GM12878 (cell line): ENCODE data around the gene RERG. TPM values are rescaled to one million over a fixed set of nuclear protein-coding genes. Genes with fewer than 3 reads are reported as not detected.

Source experiments
- ATAC-seq: fragments of 200-7000 bp; cut with Tn5 transposase; 3 replicates; pipeline ENCODE4 v1.9.1; 2020; ENCODE audit warnings: mild to moderate bottlenecking, moderate library complexity
- BruUV-seq: library from RNA; stranded (reverse); fragments of 400-500 nt; replicated peaks from 2 replicates; lab custom pipeline; 2021; lab: Mats Ljungman, UMichigan
- CTCF ChIA-PET: fragments of 300-600 bp; sonication (Branson Sonifier 250); formaldehyde crosslinking; extraction: SDS; loops from one replicate; lab custom pipeline; 2021; ENCODE audit warnings: inconsistent platforms; lab: Yijun Ruan, JAX
- POLR2A ChIA-PET: fragments of 350-600 bp; formaldehyde crosslinking; extraction: SDS; loops from one replicate; lab custom pipeline; 2021; ENCODE audit warnings: inconsistent platforms; lab: Charles Lee
- RAD21 ChIA-PET: fragments of 300-600 bp; sonication (Branson Sonifier 250); formaldehyde crosslinking; loops from one replicate; lab custom pipeline; 2023; ENCODE audit warnings: antibody characterized with exemption; ENCODE audit not compliant: unreplicated experiment; lab: Charles Lee
- SMC1A ChIA-PET: fragments of 300-600 bp; sonication (Branson Sonifier 250); formaldehyde crosslinking; loops from one replicate; lab custom pipeline; 2023; ENCODE audit not compliant: unreplicated experiment, uncharacterized antibody; lab: Charles Lee
- DNase-seq: peaks from one replicate; pipeline ENCODE4 v3.0.0-alpha.2; 2011; ENCODE audit warnings: low read depth, low spot score
- FAIRE-seq: peaks from 3 replicates; lab custom pipeline; 2011; peaks lifted over from hg19 to GRCh38; lab: Jason Lieb, UNC
- H2AFZ ChIP-seq: 2 replicates; pipeline ENCODE4 v1.6.0; 2011; ENCODE audit warnings: low read depth, low read length, control low read depth; ENCODE audit not compliant: control insufficient read depth
- H3K27ac ChIP-seq: 2 replicates; pipeline ENCODE4 v1.5.1; 2011; ENCODE audit warnings: control low read depth; ENCODE audit not compliant: control insufficient read depth, insufficient read depth
- H3K27me3 ChIP-seq, 2 experiments: replicated peaks in 1 of 2; 2 replicates each; pipeline versions ENCODE4 v1.6.0 to v1.6.1; 2011; ENCODE audit warnings: low read length in 1 of 2; ENCODE audit not compliant: control insufficient read depth in 2 of 2, insufficient read depth in 2 of 2
- H3K36me3 ChIP-seq, 2 experiments: 2 replicates each; pipeline ENCODE4 v1.5.1; 2011; ENCODE audit warnings: low read length in 1 of 2; ENCODE audit not compliant: control insufficient read depth in 2 of 2, insufficient read depth in 2 of 2
- H3K4me1 ChIP-seq: 2 replicates; pipeline ENCODE4 v1.6.1; 2011; ENCODE audit warnings: mild to moderate bottlenecking, low read length, moderate library complexity, mixed read lengths; ENCODE audit not compliant: control insufficient read depth, insufficient read depth
- H3K4me2 ChIP-seq: 2 replicates; pipeline ENCODE4 v1.6.0; 2011; ENCODE audit warnings: control low read depth; ENCODE audit not compliant: control insufficient read depth, insufficient read depth
- H3K4me3 ChIP-seq: fragments of 200-600 bp; sonication (generic); 2 replicates; pipeline ENCODE4 v1.5.1; 2016
- H3K79me2 ChIP-seq: 2 replicates; pipeline ENCODE4 v1.6.0; 2011; ENCODE audit warnings: low read length; ENCODE audit not compliant: control insufficient read depth, insufficient read depth
- H3K9ac ChIP-seq: 2 replicates; pipeline ENCODE4 v1.8.0; 2011; ENCODE audit warnings: low read length, control low read depth, mixed read lengths; ENCODE audit not compliant: control insufficient read depth, insufficient read depth
- H3K9me3 ChIP-seq: replicated peaks from 3 replicates; pipeline ENCODE4 v1.5.1; 2011; ENCODE audit warnings: mild to moderate bottlenecking, low read length; ENCODE audit not compliant: control insufficient read depth, insufficient read depth
- H4K20me1 ChIP-seq: 2 replicates; pipeline ENCODE4 v1.6.0; 2011; ENCODE audit not compliant: control insufficient read depth, insufficient read depth
- ASH2L ChIP-seq: fragments of 300-600, 200-600 bp; sonication (generic); IDR thresholded peaks from 2 replicates; pipeline ENCODE4 v1.6.1; 2017; ENCODE audit warnings: low read depth, mild to moderate bottlenecking, borderline replicate concordance
- BACH1 ChIP-seq: fragments of 450-650 bp; IDR thresholded peaks from 2 replicates; pipeline ENCODE4 v1.6.1; 2017; ENCODE audit warnings: mild to moderate bottlenecking, borderline replicate concordance
- BMI1 ChIP-seq: fragments of 450-650 bp; IDR thresholded peaks from 2 replicates; pipeline ENCODE4 v1.6.1; 2016; ENCODE audit warnings: mild to moderate bottlenecking, moderate library complexity, borderline replicate concordance
- CHD1 ChIP-seq: IDR thresholded peaks from 2 replicates; pipeline ENCODE4 v1.6.1; 2012; ENCODE audit warnings: low read depth, low read length, improper control_type of control experiment
- CHD2 ChIP-seq: IDR thresholded peaks from 2 replicates; pipeline ENCODE4 v1.6.1; 2011; ENCODE audit warnings: low read depth, low read length, improper control_type of control experiment, borderline replicate concordance
- CHD4 ChIP-seq: fragments of 200-600 bp; sonication (generic); IDR thresholded peaks from 2 replicates; pipeline ENCODE4 v1.6.1; 2016; ENCODE audit warnings: mild to moderate bottlenecking
- CREB1 ChIP-seq: IDR thresholded peaks from 2 replicates; pipeline ENCODE4 v1.6.1; 2012; ENCODE audit warnings: low read depth, mild to moderate bottlenecking, inconsistent platforms
- FOS ChIP-seq: IDR thresholded peaks from 3 replicates; pipeline ENCODE4 v1.6.1; 2011; ENCODE audit warnings: borderline replicate concordance; ENCODE audit not compliant: insufficient read length; ENCODE audit errors: extremely low read depth
- GABPA ChIP-seq: IDR thresholded peaks from 2 replicates; pipeline ENCODE4 v1.6.1; 2014; ENCODE audit warnings: antibody characterized with exemption, low read depth, mild to moderate bottlenecking, inconsistent platforms
- MAX ChIP-seq: IDR thresholded peaks from 2 replicates; pipeline ENCODE4 v1.6.1; 2012; ENCODE audit warnings: low read depth, low read length, improper control_type of control experiment
- POU2F2 ChIP-seq: IDR thresholded peaks from 3 replicates; pipeline ENCODE4 v1.6.1; 2011; ENCODE audit warnings: low read depth, mild to moderate bottlenecking, low read length, borderline replicate concordance
- TCF12 ChIP-seq: IDR thresholded peaks from 2 replicates; pipeline ENCODE4 v1.6.1; 2011; ENCODE audit warnings: low read depth, mild to moderate bottlenecking, low read length
- WRNIP1 ChIP-seq: IDR thresholded peaks from 2 replicates; pipeline ENCODE4 v1.6.1; 2011; ENCODE audit warnings: low read depth, low read length, improper control_type of control experiment, borderline replicate concordance
- YY1 ChIP-seq: IDR thresholded peaks from 2 replicates; pipeline ENCODE4 v1.6.1; 2011; ENCODE audit warnings: low read depth, mild to moderate bottlenecking, low read length
- ZNF207 ChIP-seq: fragments of 450-650 bp; IDR thresholded peaks from 2 replicates; pipeline ENCODE4 v1.6.1; 2014; ENCODE audit warnings: antibody characterized with exemption, mild to moderate bottlenecking, borderline replicate concordance
- WGBS: methylation state at CpG from one replicate; pipeline ENCODE4 v1.1.6; 2016; ENCODE audit warnings: low lambda C conversion rate; ENCODE audit not compliant: insufficient replicate concordance, insufficient coverage; ENCODE audit errors: missing lambda C conversion rate; 5-methylcytosine and 5-hydroxymethylcytosine counted together
- in situ Hi-C: fragments of 300-500 bp; cut with MboI; formaldehyde crosslinking; loops from 9 replicates; pipeline ENCODE4 v1.14.3; 2018; ENCODE audit warnings: mixed read lengths
- intact Hi-C: fragments of 100-400 bp; cut with micrococcal nuclease; formaldehyde crosslinking; loops from one replicate; pipeline ENCODE4 v1.14.2; 2022; ENCODE audit not compliant: unreplicated experiment
- polyA plus RNA-seq, 11 experiments: library from polyadenylated mRNA; depleted of rRNA in 4 of 11; unstranded in 6 of 11; stranded (reverse) in 5 of 11; fragments of >200 nt; fragmentation: Nextera tagmentation in 4 of 11; fragmentation: Illumina TruSeq in 1 of 11; extraction: Ambion mirVana in 4 of 11; extraction: Trizol in 1 of 11; gene quantifications; 1 replicate in 1 of 11; 2 replicates in 10 of 11; pipeline versions ENCODE4 v1.2.1 to v1.2.3, GENCODE V29; 2011 to 2016; ENCODE audit warnings: inconsistent platforms in 2 of 11, missing spikeins in 2 of 11, low read depth in 1 of 11
- total RNA-seq, 4 experiments: library from RNA; depleted of rRNA in 3 of 4; stranded (reverse); fragments of >200 nt in 3 of 4; fragmentation: Illumina TruSeq in 1 of 4; extraction: Trizol in 1 of 4; gene quantifications; 2 replicates each; pipeline versions ENCODE4 v1.2.1 to v1.2.3, GENCODE V29; 2013 to 2021
- TF ChIP-seq, protein P1 (sequence below): fragments of 450-650 bp; conservative IDR thresholded peaks from 2 replicates; pipeline ENCODE4 v1.6.1; 2017; ENCODE audit warnings: mild to moderate bottlenecking, moderate library complexity
- TF ChIP-seq, protein P2 (sequence below): IDR thresholded peaks from 2 replicates; pipeline ENCODE4 v1.6.1; 2011; ENCODE audit warnings: borderline replicate concordance, low read depth, mild to moderate bottlenecking, moderate library complexity, mixed read lengths, low read length; ENCODE audit not compliant: insufficient read depth; ENCODE audit errors: extremely low read length

The RERG gene
- total and polyA plus RNA-seq, 10 of the 15 experiments (the other 5 are each of a cell fraction or from before 2014, with no cell fraction given), result 0.03 to 5.3 (median 0.05) TPM; not detected in 5

GRCh38 chr12:15192720-15193119, 28.5 kb downstream of the RERG start:
- no peaks in the 10 kb centered on the region for H4K20me1 ChIP-seq
- no peak overlapping the region for H3K4me3 ChIP-seq
- FAIRE-seq, result no peak
- in situ Hi-C loops (no loop called here), intact Hi-C loops (no loop called here)
- TF ChIP-seq BACH1 (no peak), CHD2 (no peak), CHD1 (no peak), ASH2L (no peak), CREB1 (no peak), WRNIP1 (no peak), MAX (no peak), GABPA (no peak), CHD4 (no peak), FOS (no peak), POU2F2 (no peak), ZNF207 (no peak), YY1 (no peak), TCF12 (no peak), BMI1 (no peak)
- TF ChIP-seq, protein P1, sequence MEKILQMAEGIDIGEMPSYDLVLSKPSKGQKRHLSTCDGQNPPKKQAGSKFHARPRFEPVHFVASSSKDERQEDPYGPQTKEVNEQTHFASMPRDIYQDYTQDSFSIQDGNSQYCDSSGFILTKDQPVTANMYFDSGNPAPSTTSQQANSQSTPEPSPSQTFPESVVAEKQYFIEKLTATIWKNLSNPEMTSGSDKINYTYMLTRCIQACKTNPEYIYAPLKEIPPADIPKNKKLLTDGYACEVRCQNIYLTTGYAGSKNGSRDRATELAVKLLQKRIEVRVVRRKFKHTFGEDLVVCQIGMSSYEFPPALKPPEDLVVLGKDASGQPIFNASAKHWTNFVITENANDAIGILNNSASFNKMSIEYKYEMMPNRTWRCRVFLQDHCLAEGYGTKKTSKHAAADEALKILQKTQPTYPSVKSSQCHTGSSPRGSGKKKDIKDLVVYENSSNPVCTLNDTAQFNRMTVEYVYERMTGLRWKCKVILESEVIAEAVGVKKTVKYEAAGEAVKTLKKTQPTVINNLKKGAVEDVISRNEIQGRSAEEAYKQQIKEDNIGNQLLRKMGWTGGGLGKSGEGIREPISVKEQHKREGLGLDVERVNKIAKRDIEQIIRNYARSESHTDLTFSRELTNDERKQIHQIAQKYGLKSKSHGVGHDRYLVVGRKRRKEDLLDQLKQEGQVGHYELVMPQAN, result no peak
- TF ChIP-seq, protein P2, sequence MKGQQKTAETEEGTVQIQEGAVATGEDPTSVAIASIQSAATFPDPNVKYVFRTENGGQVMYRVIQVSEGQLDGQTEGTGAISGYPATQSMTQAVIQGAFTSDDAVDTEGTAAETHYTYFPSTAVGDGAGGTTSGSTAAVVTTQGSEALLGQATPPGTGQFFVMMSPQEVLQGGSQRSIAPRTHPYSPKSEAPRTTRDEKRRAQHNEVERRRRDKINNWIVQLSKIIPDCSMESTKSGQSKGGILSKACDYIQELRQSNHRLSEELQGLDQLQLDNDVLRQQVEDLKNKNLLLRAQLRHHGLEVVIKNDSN, result no peak
- no peaks in the 10 kb centered on the region for H3K9me3 ChIP-seq
- DNase-seq, result no peak
- SMC1A ChIA-PET, result interaction anchor here (1.4 kb wide), 1 partner anchor 9 kb away, joined by 3 read pairs; no protein-coding TSS in a partner anchor
- CTCF ChIA-PET, result no interaction called here
- POLR2A ChIA-PET, result no interaction called here
- no peak overlapping the region for H2AFZ ChIP-seq
- RAD21 ChIA-PET, result no interaction called here
- no peak for ATAC-seq
- 6% methylated on average over 3 of the region's 3 CpGs for WGBS
- H3K36me3 ChIP-seq, result no peaks in the 10 kb centered on the region
- no TSS peak for BruUV-seq
- H3K27ac ChIP-seq, result no peak overlapping the region
- no peak overlapping the region for H3K4me2 ChIP-seq
- H3K79me2 ChIP-seq, result no peaks in the 10 kb centered on the region
- H3K27me3 ChIP-seq, result no peaks in the 10 kb centered on the region
- H3K4me1 ChIP-seq, result no peaks in the 10 kb centered on the region
- no peak overlapping the region for H3K9ac ChIP-seq
